Stimulated activated CD8-positive, alpha-beta memory T cell treated with anti-CD3 and anti-CD28 coated beads, Interleukin-4, amount 100 ng/mL, for 48 hours (primary cell): ENCODE data around the gene ASPHD1.
"Not testable (repeated sequence)": the region's sequence is repeated elsewhere in the genome, so short reads cannot be mapped to it uniquely, and the experiment has no call there.

Source experiments
- DNase-seq: peaks from one replicate; pipeline ENCODE4 v3.0.0-alpha.2; 2020

Gene ASPHD1

DNA sequence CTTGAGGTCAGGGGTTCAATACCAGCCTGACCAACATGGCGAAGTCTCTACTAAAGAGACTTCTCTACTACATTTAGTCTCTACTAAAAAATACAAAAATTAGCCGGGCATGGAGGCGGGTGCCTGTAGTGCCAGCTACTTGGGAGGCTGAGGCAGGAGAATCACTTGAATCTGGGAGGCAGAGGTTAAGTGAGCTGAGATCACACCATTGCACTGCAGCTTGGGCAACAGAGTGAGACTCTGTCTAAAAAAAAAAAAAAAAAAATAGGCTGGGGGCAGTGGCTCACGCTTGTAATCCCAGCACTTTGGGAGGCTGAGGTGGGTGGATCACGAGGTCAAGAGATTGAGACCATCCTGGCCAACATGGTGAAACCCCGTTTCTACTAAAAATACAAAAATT, 9.6 kb downstream of the ASPHD1 start:
- not testable (repeated sequence) for DNase-seq

DNA sequence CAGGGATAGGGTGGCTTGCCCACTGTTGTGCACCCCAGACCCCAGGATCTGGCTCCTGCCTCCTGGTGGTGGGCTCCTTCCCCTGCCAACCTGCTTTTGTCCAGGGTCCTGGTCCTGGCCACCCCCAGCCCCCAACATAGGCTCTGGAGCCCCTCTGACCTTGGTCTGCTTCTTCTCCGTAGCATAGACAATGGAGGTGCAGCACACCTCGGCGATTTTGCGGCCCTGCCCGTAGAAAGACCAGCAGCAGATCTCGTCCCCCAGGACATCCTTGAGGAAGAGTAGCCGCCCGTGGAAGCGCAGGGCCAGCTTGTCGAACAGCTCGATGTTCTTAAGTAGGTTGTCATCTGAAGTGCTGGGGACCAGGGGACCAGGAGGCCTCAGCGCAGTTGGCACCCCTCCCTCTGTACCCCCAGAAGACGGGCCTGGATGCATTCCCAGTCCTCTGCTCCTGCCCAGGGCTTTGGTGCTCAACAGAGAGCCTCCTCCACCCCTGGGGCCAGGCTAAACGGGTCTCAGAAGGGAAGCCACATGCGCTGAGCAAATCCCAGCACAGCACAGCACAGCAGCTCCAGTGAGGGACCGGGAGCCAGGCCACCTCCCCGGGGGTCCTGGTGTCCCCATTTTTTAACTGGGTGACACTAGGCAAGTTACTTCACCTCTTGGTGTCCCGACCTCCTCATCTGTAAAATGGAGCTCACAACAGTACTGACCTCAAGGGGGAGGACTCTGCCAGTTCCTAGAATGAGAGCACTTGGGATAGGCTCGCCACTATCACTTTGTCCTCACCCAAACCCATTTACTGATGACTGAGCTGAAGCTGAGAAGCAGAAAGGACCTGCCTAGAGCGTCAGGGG, 10.8 kb downstream of the ASPHD1 start:
- DNase-seq, result no peak

DNA sequence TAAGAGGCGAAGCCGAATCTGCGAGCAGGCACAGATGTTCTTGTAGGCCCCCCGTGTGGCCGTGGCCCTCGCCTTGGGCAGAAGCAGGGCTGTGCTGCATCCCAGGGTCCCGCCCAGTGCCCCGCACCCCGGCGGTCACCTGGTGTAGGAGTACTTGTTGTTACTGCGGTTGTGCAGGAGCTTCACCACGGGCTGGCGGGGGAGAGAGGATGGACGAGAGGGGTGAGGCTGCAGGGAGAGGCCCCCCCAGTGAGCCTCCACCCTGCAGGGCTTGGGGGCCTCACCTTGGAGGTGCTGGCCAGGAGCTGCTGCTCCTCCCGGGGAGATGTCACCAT, 11.4 kb downstream of the ASPHD1 start:
- no peak for DNase-seq

DNA sequence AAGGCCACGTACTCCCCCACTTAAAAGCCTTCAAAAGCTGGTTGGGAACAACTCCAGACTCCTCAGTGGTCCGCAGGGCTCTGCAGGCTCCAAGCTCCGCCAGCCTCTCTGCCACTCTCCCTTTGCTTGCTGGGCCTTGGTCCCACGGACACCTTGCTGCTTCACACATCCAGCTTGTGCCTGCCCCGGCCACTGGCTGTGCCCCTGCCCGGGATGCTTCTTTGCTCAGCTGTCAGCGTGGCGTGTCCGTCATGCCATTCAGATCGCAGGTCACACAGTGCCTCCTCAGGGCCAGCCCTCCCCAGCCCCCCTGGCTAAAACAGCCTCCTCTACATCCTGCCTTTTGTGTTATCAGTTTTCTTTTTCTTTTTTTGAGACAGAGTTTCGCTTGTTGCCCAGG, 11.8 kb downstream of the ASPHD1 start:
- no peak for DNase-seq

DNA sequence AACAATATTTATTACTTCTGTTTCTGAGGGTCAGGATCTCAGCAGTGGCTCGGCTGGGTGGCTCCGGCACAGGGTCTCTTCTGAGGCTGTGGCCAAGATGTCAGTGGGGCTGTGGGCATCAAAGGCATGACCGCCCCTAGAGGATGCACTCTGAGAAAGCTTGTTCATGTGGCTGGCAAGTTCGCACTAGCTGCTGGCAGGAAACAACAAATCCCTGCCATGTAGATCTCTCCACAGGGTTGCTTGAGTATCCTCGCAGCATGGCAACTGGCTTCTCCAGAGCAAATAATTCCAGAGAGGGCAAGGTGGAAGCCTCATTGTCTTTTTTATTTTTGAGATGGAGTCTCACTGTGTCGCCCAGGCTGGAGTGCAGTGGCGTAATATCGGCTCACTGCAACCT, 13.2 kb downstream of the ASPHD1 start:
- no peak for DNase-seq

DNA sequence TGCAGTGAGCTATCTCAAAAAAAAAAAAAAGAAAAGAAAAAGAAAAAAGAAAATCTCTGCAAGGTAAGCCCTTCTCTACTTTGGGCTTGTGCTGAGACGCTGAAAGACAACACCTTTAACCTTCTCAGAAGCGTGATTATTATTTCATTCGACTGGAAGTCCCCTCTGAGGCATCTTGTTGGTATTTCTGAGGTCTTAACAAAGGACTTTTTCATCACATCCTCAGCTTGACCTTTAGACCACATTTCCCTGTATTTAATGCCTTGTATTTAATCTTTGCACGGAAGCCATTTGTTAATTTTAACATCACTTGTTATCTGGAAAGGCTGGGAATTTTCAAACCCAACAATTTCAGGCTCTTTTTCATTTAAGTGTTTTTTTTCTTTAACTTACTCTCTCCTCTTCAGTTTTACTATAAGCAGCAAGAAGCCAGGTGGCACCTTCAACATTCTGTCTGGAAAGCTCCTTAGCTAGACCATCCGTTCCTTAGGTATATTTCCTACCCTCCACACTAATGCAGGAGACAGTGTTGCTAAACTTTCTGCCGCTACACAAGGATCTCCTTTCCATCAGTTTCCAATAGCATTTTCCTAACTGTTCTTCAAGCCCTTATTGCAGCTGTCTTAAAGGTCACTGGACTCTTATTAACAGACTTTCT, 15.4 kb downstream of the ASPHD1 start:
- DNase-seq, result no peak

DNA sequence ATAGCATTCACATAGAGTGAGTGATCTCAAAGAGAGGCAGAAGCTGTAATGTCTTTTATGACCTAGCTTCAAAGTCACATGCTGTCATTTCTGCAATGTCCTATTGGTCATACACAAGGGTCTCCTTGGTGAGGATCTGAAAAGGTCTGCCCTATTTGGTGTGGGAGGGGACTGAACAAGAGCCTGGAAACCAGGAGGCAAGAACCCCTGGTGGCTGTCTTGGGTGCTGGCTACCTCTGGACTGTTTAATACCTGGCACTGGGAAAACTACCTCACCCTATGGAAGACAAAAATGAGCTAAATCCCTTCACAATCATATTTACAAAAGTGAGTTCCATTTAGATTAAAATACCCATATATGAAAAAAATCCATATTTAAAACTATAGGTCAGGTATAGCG, 16.7 kb downstream of the ASPHD1 start:
- no peak for DNase-seq

DNA sequence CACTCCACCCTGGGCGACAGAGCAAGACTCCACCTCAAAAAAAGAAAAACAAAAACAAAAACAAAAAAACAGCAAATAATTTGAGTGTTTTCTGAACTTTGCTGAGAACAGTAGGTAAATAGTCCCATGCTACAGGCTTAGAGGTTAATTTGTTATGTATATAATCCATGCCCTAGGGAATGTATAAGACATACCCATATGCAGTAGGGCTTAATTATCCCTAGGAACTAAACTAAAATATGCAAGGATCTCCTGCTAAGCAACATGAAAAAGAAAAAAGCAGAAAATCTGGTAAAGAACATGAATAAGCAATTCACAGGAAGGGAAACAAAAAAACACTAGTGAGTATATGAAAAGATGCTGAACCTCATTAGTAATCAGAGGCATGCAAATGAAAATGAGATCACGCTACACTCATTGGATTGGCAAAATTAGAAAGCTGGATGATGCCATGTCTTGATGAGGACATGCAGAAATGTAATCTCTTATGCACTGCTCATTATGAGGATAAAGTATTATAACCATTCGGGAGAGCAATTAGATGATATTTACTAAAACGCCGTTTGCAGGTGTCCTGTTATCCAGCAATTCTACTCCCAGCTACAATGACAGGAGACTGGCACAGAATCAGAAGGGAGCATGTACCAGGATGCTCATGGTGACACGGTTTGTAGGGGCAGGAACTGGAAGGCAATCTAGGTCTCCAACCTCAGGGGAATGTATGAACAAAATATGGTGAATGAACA, 20.2 kb downstream of the ASPHD1 start:
- no peak for DNase-seq

DNA sequence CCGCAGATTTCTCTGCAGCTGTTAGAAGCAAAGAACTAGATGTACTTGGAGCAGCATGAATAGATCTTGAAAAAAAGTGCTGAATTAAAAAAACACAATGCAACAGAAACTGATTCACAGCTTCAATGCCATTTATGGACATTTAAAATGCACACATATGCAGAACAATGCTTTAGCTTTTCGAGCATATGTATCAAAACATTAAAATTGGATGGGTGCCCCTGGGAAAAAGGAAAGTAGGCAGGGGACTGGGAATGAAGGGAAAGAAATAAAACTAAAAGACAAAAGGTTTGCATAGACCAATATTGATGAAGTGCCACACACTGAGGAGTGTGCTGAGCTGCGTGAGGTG, 20.7 kb downstream of the ASPHD1 start:
- no peak for DNase-seq

DNA sequence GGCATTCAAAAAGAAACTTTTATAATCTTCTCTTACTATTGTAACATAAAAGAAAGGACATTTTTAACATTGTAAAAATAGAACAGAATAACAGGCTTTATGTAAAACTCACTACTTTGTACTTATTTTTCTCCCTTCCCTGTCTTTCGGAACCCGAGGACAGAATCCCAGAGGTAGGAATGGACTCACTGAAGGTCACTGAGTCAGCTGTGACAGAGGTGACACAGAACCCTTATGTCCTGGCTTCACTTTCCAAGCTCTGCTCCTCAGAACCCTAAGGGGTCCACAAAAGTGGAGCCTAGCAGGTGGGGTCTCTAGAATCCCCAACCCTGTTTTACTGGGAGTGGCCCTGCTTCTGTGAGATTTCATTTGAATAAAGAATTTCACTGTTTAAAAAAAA, 22.0 kb downstream of the ASPHD1 start:
- no peak for DNase-seq

DNA sequence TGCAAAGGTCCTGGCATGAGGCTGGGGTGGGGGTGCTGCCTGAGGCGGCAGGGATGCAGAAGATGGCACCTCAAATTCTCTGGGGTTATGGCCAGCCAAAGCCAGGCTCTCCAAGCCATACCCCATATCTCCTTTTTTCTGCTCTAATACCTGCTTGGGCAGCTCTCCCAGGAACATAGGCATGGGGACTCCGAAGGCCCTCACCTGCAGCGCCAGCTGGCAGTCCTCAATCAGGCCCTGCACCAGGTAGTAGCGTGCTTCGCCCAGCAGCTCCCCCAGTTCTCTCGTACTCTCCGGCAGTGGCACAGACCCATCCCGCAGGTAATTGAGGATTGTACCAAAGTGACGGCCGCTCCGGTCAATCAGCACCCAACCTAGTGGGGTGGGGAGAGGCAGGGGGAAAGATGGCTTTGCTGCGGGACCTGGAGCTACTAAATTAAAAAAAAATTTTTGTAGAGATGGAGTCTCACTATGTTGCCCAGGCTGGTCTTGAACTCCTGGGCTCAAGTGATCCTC, 22.8 kb downstream of the ASPHD1 start:
- no peak for DNase-seq

DNA sequence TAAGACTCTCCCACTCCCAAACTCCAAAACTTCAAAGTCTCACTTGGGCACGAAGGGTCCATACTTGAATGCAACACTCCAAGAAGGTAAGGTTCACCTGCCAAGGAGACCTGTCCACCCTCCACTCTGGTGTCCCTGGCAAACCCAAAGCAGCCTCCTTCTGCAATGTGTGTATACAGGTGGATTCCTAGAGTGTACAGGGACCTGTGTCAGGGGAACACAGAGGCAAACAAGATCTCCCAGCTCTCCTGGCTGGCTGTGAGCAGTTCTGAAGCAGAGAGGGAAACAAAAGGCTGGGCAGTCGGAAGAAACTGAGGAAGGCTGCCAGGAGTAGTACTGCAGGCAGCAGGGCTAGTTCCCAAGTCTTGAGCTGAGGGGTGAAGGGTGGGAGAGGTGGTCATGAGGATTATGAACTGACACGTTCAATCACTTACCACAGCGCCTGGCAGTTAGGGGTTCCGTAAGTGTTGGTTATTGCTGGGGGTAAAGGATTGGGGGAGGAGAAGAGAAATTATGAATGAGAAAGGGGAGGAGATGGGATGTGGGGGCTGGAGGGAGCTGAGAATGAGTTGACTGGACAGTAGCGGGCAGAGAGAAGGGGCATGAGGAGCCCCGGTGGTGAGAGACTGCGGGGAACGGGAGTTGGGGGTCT, 24.9 kb downstream of the ASPHD1 start:
- no peak for DNase-seq

DNA sequence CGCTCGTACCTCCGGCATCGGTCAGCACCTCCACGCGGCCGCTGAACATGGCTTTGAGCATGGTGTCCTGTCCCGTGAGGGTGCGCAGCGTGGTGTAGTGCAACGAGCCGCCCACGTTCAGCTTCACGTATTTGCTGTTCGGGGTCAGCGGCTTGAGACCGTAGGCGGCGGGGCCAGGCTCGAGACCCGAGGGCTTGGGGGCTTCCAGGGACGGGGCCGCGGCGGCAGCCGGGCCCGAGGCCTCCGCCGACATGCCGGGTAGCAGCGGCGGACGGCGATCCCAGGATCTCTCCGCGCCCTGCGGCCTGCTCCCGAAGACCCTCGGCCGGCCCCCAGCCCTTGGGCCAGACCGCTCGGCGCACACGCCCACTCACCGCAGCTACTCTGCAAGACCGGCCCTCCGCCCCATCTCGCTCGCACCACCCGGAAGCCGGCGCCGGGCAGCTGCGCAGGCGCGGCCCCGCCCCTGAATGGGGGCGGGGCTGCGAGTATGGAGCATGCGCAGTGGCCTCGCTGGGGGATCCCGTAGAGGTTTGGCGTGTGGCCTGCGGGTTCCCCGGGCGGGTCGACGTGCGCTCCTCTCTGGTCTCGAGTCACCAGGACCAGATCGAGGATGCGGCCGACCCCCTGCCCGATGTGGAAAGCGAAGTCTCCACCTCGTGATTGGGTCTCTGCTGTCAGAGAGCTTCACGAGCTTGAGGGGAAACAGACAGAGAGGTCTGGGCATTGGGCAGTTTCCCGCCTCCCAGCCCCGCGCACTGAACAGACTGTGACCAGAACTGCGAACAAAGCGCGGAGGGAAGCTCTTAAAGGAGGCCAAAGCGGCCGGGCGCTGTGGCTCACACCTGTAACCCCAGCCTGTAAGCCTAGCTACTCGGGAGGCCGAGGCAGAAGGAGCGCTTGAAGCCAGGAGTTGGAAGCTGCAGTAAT, 25.8 kb downstream of the ASPHD1 start, which contains the start of gene KCTD13:
KCTD13 (minus strand) TSS at position 446 of the 930 bp plus-strand sequence; CDS start at position 253, 193 bp downstream.
- peak; percentile 92 for DNase-seq

DNA sequence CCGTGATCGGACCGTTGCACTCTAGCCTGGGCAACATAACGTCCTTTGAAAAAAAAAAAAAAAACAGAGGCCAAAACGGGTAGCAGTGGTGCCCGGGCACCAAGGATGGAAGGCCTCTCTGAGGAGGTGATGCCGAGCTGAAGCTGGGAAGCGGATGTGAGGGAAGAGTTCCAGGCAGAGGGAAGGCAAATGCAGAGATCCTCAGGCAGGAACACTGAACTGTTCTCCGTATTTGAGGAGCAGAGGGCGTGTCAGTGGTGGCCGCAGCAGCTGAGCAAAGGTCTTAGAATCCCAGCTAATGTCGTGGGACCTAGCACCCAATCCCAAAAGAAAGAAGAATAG, 26.4 kb downstream of the ASPHD1 start:
- DNase-seq, result no peak

DNA sequence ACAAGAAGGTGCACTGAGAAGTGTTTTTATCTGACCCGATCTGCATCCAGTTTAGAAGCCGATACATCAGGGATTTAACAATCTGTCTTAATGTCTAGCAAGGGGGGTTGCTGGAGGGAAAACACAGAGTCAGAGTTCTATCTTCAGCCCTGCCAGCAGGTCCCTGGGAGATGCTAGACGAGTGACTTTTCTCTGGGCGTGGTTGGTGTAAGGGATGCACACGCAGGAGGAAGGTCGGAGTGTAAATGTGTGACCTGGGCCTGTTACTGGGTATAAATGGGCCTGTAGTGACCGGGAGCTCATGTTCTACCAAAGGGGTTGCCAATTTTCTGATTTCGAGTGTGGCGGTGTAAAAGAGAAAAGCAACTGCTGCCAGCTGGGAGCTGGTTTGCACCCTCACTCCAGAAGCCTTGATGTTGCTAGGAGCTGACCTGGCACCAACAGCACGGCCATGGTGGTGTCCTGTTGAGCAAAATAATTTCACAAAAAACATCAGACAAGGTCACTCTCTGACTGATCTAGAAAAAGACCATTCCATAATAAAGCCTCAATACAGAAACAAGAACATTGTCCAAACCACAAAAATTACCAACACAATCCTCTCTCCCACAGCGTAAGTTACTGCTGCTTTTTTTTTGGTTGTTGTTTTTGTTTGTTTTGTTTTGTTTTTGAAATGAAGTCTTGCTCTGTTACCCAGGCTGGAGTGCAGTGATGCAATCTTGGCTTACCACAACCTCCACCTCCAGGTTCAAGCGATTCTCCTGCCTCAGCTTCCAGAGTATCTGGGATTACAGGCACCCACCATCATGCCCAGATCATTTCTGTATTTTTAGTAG, 27.0 kb downstream of the ASPHD1 start:
- no peak for DNase-seq

DNA sequence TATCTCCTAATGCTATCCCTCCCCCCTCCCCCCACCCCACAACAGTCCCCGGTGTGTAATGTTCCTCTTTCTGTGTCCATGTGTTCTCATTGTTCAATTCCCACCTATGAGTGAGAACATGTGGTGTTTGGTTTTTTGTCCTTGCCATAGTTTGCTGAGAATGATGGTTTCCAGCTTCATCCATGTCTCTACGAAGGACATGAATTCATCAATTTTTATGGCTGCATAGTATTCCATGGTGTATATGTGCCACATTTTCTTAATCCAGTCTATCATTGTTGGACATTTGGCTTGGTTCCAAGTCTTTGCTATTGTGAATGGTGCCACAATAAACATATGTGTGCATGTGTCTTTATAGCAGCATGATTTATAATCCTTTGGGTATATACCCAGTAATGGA, 31.5 kb downstream of the ASPHD1 start:
- DNase-seq, result not testable (repeated sequence)

DNA sequence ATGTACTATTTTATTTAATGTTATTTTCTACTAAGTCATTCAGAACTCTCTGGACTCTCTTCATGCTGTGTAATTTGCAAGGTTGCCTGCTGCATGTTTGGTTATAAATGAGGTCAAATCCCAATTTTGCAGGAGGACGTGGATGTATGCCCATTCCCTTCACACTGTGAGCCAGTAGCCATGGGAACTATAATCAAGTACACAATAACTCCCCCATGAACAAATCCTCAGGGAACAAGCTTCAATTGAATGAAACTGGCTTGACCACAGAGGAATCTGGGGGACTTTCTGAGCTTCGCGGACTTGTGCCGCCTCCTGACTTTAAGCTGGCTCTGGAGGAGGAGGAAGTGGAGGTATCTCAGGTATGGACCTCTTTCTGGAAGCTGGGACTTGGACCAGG, 40.4 kb downstream of the ASPHD1 start:
- DNase-seq, result no peak

DNA sequence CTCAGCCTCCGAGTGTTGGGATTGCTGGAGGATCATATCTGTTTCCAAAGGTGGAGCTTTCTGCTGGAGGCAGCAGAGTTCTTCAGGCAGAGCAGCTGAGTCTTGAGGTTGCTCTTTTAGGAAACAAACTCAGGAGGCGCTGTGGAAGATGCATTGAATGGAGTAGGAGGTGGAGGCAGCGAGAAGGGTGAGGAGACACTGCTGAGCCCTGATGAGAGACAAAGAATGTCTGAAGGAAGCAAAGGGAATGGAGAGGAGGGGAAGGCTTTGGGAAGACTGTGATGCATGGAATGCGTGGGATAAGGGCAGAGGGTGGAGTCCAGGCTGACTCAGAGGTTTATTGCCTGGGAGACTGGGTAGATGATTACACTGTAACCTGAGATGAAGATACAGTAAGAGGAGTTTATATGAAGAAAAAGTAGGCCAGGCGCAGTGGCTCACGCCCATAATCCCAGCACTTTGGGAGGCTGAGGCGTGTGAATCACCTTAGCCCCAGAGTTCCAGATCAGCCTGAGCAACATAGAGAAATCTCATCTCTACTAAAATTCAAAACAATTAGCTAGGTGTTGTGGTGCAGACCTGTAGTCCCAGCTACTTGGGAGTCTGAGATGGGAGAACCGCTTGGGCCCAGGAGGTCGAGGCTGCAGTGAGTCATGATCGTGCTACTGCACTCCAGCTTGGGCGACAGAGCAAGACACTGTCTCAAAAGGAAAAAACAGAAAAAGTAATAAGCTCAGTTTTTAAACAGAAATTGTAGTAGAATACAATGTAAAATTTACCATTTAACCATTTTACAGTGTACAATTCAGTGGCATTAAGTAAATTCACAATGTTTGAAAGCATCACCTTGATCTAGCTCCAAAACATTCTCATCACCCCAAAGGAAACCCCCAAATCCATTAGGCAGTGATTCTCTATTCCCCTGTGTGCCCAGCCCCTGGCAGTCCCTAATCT, 43.8 kb downstream of the ASPHD1 start:
- DNase-seq, result no peak

DNA sequence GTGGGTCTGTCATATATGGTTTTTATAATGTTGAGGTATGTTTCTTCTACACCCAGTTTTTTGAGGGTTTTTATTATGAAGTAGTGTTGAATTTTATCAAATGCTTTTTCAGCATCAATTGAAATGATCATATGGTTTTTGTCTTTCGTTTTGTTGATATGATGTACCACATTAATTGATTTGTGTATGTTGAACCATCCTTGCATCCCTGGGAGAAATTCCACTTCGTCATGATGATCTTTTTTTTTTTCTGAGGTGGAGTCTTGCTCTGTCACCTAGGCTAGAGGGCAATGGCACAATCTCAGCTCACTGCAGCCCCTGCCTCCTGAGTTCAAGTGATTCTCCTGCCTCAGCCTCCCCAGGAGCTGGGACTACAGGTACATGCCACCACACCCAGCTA, 47.6 kb downstream of the ASPHD1 start:
- no peak for DNase-seq
